Effector CD4-positive, alpha-beta T cell (primary cell): ENCODE data around the gene TMEM63A.
"Not testable (repeated sequence)": the region's sequence is repeated elsewhere in the genome, so short reads cannot be mapped to it uniquely, and the experiment has no call there.

Experiments
- DNase-seq: peaks from one replicate; pipeline ENCODE4 v3.0.0-alpha.2; 2020

Gene TMEM63A

DNA sequence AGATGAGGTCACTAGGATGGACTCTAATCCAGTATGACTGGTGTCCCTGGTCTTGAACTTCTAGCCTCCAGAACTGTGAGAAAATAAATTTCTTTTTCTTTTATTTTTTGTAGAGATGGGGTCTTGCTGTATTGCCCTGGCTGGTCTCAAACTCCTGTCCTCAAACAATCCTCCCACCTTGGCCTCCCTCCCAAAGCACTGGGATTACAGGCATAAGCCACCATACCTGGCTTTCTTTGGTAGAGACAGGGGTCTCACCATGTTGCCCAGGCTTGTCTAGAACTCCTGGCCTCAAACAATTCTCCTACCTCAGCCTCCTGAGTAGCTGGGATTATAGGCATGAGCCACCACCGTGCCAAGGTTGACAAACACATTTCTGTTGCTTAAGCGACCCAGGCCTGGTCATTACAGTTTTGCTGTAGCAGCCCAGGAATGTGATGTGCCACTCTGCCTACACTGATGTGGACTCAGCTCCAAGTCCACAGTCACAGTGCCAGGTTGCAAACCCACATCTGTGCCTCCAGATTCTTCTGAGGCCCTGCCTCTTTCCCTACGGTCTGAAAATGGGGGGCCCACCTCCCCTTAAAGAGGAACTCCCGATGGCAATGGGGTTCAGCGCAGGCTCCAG is 25.9 kb upstream of the TMEM63A start:
- no peak for DNase-seq

- DNase-seq = no peak
These were observed 25.2 kb upstream of the TMEM63A start for GRCh38 chr1:225907341-225907740.

DNA sequence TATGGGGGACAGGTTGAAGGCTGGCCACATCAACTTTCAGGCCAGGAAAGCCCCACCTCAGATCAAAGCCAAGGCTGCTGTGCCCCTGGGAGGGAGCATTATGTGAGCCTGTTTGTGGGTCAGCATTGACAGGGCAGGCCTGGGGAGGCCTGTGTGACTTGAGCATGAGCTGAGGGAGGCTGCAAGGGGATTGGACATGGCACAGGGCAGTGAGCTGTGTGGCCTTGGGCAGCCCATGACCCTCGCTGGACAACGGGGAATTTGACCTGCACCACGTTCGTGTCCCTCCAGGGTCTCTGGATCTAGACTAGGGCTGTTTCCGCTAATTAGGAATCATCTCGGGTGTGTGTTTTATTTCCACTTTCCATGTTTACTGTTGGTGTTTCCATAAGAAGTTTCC is 24.3 kb upstream of the TMEM63A start:
- no peak for DNase-seq

DNA sequence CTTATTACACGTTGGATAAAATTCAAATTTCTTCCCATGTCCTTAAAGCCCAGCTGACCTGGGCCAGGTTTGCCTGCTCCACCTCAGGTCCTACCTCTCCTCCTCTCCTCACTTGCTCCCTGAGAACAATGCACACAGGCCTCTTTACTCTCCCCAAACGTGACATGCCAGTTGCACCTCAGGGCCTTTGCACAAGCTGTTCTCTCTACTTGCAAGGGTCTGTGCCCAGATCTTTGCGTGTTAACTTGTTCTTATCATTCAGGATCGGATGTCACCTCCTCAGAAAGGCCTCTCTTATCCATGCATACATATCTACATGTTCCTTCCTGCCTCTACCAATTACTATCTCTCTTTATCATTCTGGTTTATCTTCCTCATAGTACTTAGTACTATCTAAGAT is 21.4 kb upstream of the TMEM63A start:
- DNase-seq = no peak

DNA sequence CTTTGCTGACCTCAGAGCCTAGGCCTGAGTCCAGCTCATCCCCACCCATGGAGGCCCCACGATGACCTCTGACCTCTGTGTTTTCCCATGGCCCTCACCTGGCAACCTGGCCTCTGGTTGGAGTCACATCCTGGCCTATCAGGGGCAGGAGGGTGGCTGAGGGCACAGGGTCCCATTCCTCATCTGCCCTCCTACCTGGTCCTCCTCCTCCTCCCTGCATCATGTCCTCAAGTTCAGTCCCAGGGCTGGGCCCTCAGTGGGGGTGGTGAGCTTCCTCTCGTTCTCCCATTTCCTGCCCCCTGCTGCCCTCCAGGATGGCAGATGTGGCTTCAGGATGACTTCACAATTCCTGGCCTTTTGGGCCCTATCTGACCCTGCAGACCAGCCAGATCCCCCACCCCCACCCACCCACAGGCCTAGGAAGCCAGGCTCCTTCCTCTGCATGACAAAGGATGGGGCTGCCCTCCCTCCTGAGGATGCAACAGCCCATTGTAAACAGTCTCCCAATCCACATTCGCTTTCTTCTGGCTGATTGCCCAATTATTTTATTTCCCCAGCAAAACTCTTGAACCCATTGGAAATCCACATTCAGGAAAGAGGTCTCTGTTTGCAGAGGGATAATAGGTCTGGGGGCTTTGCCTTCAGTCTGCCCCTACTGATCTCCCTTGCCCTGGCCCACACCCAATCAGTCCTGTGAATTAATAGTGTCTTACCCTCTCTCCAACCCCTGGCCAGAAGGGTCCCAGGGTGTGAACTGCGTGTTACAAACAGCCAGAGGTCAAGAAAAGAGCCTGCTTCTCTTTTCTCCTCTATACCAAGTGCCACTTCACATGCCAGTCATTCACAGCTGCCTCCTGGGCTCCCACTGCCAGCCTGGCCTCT is 17.1 kb upstream of the TMEM63A start:
- no peak for DNase-seq

GRCh38 chr1:225897595-225898514 is 15.7 kb upstream of the TMEM63A start:
- peak; percentile 38 for DNase-seq

DNA sequence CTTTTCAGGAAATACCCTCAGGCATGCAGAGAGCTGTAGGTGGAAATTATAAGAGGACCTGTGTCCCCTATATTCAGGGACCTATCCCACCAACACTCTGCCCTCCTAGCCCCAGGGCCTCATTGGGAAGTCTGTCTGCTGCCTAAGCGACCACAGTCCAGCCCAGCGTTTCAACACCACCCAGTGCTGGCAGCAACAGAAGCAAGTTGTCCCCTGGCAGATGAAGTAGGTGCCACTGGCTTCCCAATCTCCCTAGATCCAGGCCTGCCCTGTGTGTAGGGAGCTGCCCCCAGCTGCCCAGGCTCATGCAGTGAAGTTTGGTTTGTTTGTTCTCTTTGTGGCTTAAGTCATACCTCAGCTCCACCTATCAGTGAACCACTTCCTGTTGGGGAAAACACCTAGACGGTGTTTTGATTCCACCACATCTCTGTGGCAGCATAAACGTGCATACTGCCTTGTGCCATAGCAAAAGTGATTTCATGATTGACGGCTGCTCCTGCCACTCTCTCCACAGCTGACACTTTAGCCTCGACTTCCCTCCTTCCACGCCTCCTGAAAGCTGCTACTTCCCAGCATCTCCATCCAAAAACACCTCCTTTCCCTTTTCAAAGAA is 14.9 kb upstream of the TMEM63A start:
- peak; percentile 72 for DNase-seq

- no peak for DNase-seq
These were observed 14.3 kb upstream of the TMEM63A start for GRCh38 chr1:225896494-225896893.

DNA sequence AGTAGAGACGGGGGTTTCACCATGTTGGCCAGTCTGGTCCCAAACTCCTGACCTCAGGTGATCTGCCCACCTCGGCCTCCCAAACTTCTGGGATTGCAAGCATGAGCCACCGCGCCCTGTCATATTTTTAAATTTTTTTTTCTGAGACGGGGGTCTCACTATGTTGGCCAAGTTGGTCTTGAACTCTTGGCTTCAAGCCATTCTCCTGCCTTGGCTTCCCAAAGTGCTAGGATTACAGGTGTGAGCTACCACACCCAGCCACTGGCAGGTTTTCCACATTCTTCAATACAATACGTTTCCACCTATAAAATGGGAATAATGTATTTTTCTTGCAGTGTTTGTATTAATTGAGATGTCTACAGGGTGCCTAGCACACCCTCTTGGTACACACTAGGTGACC is 10.1 kb upstream of the TMEM63A start:
- no peak for DNase-seq

DNA sequence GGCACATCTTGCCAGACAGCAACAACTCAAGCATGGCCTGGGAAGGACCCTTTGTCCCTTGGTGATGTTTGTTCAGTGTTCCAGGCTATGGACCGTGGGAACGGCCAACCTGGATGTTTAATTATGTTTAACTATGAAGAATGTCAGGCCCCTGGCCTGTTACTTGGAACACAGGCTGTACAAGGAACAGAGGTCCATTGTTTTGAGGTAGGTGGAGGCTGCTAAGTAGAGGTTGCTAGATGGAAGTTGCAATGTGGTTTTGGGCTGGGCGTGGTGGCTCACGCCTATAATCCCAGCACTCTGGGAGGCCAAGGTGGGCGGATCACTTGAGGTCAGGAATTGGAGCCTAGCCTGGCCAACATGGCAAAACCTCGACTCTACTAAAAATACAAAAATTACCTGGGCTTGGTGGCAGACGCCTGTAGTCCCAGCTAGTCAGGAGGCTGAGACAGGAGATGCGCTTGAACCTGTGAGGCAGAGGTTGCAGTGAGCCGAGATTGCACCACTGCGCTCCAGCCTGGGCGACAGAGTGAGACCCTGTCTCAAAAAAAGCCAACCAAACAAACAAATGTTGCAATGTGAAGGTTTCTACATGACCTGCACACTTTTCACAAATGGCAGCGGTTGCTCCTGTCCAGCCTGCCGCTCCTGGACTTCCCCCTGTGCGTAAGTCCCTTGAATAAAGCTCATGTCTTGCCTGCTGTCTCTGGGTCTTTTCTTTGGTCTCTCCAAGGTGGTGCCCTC is 9.2 kb upstream of the TMEM63A start:
- DNase-seq = no peak

DNA sequence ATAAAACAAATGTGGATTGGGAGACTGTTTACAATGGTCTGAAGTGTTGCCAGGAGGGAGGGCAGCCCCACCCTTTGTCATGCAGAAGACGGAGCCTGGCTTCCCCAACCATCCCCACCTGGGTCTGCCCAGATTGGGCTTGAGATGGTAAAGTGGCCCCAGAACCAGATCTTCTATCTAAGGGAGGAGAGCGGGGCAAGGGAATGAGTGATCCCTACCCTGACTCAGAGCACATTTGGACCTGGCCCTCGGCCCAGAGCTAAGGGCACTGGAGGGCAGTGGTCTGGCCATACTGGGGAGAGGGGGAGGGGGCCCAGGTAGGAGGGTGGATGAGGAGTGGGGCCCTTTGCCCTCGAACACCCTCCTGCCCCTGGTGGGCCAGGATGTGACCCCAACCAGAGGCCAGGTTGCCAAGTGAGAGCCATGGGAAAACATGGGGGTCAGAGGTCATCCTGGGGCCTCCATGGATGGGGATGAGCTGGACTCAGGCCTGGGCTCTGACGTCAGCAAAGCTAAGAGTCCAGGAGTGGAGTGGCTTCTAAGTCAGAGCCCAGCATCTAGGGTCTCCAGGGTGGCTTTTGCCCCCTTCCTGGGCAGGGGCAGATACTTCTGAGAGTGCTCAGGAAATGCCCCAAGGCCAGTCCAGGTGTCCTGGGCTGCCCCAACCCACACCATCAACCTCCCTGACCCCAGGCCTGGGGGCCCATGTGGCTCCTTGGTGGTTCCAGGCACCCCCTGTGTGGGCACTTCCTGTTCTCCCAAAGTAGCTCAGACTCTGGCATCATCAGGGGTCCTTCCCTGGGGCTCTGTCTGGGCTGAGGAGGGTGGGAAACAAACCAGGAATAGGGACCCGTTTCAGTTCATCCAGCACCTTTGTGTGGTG is 8.4 kb upstream of the TMEM63A start:
- no peak for DNase-seq

DNA sequence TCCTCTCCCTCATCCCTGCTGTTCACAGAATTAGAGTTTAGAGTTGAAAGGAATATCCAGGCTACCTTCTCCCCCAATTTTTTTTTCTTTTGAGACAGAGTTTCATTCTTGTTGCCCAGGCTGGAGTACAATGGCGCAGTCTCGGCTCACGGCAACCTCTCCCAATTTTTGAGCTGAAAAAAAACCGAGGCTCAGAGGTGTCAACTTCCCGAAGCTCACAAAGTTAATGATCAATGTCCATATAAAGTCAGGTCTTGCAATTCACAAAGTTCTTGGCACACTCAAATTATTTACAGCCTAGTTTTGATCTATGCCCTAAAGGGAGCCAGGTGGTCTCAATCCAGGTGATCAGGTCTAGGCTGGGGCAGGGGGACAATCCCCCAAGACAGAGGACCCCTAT is 7.6 kb upstream of the TMEM63A start:
- DNase-seq = no peak

DNA sequence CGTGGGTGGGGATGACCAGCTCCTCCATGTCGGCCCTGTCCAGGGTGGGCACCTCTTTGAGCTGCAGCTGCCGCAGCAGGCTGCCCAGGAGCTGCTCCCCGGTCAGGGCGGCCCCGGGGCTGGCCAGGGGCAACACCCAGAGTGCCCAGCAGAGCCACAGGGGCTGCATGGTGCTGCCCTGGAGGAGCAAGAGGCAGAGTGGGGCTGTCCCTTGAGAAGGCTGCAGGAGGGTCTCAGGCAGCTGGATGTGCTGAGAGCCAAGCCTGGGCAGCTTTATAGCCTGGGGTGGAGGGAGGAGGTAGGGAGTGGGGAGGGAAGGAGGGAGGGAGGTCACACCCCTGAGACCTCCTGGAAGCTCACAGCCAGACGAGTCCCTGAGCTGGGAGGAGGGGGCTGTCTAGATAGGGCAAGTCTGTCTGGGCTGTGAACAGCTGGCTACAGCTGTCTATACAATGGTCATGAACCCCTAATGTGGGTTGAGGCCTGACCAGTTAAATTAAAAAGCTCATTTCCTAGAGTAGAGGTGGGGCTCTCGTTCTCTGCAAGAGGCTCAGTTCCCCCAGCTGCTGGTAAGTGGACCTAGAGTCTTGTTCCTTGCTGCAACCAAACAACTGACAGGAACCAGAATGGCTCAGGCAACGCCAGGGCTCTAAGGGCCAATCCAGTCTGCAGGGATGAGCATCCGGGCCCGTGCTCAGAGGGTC is 6.9 kb upstream of the TMEM63A start, which contains the start of gene LEFTY1:
TSS of gene LEFTY1 (minus strand) at position 249 of the 704 bp plus-strand sequence. CDS start at position 169, 80 bp downstream.
- DNase-seq = no peak

- no peak for DNase-seq
These were observed 6.2 kb upstream of the TMEM63A start for GRCh38 chr1:225888289-225888897.

GRCh38 chr1:225887554-225888288 is 5.5 kb upstream of the TMEM63A start:
- not testable (repeated sequence) for DNase-seq

DNA sequence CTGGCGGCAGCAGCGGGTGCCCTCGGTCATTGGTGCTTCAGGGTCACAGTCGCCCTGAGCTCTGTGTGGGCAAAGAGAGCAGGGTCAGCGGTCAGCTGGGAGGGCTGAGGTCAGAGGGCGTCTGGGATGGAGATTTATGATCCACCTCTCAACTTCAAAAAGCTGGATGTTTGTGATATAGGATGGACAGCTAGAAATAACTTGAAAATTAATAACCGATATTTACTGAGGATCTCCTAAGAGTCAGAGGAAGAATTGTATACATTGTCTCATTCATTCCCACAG is 4.8 kb upstream of the TMEM63A start:
- no peak for DNase-seq

DNA sequence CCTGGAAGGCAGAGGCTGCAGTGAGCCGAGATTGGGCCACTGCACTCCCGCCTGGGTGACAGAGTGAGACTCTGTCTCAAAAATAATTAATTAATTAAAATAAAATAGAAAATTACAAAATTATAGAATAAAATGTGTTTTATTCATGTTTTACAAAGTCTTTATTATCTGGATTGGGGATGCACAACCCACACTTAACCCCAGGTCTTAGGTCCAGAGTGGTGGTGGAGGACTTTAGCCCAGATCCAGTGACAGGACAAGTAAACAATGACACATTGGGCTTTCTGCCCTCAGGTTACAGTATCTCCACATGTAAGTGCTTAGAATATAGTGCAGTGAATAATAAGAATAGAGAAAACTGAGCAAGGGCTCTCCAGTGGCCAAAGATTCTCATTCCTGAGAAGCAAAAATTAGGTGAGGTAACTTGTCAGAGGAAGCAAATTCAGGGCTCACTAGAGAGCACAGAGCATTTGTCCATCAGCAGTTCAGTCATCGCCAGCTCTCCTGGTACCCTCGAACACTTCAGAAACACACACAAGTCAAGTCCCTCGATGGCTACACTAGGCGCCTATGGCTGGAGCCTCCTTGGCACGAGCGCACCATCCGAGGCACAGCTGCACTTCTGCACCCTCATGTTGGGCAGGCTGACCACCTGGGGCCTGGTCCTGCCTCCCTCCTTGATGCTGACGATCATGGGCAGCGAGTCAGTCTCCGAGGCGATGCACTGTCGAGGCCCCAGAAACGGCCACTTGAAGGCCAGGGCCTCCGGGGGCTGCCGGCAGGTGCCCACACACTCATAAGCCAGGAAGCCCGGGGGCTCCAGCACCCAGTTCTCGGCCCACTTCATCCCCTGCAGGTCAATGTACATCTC is 4.2 kb upstream of the TMEM63A start:
- DNase-seq = no peak

DNA sequence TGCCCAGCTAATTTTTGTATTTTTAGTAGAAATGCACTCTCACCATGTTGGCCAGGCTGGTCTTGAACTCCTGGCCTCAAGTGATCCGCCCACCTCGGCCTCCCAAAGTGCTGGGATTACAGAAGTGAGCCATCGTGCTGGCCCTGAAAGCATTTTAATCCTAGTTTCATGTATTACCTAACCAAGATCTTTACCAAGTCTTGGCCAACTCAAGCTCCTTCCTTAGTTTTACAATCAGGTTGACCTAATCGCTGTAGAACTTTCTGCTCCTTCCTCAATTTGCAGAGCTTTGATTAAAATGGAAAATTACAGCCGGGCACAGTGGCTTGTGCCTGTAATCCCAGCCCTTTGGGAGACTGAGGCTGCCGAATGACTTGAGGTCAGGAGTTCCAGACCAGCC is 3.2 kb upstream of the TMEM63A start:
- no peak for DNase-seq
